H4 (cell line): ENCODE results near the gene LIPC. TPM values are rescaled to one million over a fixed set of nuclear protein-coding genes. Genes with fewer than 3 reads are reported as not detected.
A peak's percentile ranks its signal among the peaks of the same experiment; 100 is the strongest.

Source experiments
- DNase-seq: peaks from one replicate; pipeline ENCODE4 v3.0.0-alpha.2; 2015; ENCODE audit warnings: low spot score
- total RNA-seq: library from RNA; depleted of rRNA; stranded (reverse); fragments of >200 nt; shearing (Covaris generic); gene quantifications from 2 replicates; pipeline ENCODE4 v1.2.3, GENCODE V29; 2014

LIPC gene
- total RNA-seq, 1 experiment from 2014 or later, result 0.43 TPM

- no peak for DNase-seq
Observed at GRCh38 chr15:58517682-58518525, 86.1 kb downstream of the LIPC start.

DNA sequence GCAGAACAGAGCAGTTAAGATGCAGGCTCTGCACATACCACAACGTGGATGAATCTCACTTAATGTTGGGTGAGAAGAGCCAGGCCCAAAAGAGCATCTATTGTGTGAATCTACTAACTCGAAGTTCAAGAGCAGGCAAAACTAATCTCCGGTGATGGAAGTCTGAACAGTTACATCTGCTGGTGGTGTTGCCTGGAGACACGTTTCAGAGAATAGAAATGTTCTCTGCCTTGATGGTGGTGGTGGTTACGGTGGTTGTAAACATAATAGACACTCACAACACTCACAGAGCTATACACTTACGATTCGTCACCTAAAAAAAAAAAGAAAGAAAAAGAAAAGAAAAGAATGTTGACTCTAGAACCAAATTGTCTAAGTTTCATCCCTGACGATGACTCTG, 86.8 kb downstream of the LIPC start:
- DNase-seq, result no peak

- no peak for DNase-seq
Observed at GRCh38 chr15:58519516-58519915, 87.7 kb downstream of the LIPC start.

DNA sequence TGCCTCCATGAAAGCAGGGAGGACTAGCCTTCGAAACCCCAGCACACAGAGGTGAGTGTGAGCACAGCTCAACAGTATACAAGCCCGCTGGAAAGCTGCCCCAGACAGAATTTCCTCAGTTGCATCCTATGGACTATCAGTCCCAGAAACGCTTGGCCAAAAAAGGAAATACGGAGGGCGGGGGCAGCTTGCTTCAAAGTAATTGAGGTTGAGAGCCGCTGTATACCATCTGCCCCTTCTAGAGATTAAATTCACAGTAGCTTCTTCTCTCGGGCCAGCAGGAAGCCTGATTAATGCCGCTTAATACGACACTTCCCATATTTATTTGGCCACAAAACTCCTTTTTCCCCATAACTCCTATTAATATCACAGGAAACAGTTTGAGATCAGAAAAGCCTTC, 88.7 kb downstream of the LIPC start:
- no peak for DNase-seq

DNA sequence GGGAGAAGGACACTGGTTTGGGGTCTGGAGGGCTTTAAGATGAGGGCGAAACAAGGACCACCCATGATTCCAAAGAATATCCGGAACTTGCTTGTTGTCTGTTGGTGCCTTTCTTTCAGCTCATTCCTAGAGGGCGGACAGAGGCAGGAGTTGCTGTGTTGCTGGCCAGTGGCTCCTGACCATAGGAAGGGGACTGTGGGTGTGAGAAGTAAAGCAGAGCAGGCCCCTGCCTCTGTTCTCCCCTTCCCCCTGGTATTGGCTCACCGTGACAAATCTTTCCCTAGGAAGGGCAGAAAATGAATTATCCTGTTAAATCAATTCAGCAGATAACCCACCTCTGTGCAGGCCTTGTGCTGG, 89.1 kb downstream of the LIPC start:
- DNase-seq, result no peak

DNA sequence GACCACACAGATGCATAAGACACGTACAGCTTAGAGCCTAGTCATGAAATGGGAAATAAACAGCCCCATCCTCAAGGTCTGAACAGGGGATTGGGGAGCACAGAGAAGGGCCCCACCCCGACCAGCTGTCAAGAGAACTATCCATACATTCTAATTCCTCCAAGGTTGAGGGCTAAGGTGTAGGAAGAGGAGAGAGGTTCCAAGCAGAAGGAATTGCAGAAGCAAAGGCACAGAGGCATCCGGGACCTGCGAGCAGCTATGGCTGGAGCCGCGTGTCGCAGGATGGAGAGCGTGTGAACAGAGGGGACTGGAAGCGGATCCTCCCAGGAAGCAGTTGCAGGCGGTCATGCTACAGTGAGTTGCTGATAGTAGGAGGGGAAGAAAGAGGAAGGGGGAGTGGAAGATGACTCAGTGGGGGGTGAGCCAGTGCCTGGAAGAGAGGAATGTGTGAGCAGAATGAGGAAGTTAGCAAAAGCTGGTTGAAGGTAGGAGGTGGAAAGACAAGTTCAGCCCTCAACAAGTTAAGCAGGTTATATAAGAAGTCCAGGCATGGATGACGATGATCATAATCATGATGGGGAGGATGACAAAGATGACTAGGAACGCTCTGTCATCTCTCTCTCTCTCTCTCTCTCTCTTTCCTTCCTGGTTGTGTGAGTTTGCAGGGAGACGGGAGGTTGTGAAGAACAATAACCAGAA, 89.7 kb downstream of the LIPC start:
- DNase-seq, result peak; percentile 53

DNA sequence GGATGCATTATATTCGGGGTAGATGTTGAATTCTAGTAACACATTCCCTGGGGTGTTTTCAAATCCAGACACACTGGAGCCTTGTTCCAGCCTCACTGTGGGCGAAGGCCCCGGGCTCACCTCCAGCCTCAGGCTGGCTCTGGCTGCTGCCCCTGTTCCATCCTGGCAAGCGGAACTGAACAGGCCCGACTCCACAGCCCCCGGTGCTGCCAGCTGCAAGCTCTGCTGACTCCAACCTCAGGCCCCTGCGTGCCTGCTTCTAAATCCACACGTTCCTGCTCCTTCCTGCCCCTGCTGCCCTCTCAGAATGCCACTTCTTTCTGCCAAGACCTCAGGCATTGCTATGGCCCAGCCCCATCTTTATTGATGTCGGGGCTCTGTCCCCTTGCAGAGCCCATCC, 90.6 kb downstream of the LIPC start:
- DNase-seq, result no peak

- DNase-seq, result no peak
Observed at GRCh38 chr15:58522865-58523264, 91.1 kb downstream of the LIPC start.

DNA sequence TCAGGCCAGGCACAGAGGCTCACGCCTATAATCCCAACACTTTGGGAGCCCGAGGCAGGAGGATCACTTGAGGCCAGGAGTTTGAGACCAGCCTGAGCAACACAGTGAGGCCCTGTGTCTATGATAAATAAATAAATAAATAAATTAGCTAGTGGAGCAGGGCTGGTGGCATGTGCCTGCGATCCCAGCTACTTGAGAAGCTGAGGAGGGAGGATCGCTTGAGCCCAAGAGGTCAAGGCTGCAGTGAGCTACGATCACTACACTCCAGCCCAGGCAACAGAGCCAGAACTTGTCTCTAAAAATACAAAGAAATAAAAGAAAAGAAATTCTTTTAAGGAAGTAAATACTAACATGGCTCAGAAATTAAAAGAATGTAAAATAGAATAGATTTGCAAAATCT, 91.8 kb downstream of the LIPC start:
- no peak for DNase-seq

DNA sequence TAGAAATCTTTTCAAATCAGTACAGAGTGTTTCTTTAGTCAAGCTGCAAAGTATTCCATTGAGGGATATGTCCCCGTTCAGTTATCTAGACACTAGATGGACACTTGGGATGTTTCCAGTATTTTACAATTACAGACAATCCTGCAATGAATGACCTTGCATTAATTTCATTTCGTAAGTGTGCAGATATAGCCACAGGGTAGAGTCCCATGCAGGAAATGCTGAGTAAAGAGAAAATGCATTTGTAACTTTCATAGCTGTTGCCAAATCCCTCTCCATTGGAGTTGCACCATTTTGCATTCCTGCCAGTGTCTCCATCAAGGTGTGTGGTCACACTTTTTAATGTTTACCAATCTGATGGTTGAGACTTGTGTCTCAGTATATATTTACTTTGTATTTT, 92.5 kb downstream of the LIPC start:
- DNase-seq, result no peak

DNA sequence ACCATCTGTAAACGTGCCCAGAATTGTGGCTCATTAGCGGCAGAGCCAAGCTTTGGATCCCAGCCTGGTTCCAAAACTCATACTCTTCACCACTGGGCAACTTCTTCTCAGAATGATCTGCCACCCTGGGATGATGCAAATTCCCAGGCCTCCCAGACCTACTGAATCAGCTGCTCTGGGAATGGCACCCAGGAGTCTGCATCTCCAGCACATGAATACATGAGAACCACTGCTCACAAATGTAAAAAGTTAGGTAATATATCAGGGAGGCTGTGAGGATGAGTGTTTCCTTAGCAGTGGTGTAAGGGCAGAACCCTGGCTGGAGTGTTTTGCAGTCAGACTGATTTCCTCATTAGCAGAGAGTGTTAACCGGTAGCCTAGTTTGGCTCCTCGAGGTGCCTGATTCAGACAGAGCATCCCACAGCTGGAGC, 94.2 kb downstream of the LIPC start:
- DNase-seq, result no peak

GRCh38 chr15:58526647-58527192, 94.9 kb downstream of the LIPC start:
- no peak for DNase-seq

GRCh38 chr15:58527573-58528187, 95.9 kb downstream of the LIPC start:
- no peak for DNase-seq

- no peak for DNase-seq
Observed at GRCh38 chr15:58528188-58528870, 96.5 kb downstream of the LIPC start.

DNA sequence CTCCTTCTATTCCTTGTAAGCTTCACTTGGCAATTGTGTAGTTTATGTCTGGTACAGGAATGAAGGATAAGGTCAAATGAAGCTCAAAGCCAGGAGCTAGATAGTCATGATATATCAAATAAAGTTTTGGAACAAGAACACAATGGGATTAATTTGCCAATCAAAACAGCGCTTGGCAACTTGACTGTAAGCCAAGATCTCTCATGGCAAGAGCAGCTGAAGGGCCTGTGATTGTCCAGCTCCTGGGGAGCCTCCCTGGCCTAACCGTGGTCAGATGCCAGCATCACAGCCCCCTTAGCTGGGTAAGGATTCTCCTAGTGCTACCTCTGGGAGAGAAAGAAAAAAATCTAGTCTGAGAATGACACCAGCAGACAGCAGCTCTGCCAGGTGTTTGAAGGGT, 97.2 kb downstream of the LIPC start:
- no peak for DNase-seq

DNA sequence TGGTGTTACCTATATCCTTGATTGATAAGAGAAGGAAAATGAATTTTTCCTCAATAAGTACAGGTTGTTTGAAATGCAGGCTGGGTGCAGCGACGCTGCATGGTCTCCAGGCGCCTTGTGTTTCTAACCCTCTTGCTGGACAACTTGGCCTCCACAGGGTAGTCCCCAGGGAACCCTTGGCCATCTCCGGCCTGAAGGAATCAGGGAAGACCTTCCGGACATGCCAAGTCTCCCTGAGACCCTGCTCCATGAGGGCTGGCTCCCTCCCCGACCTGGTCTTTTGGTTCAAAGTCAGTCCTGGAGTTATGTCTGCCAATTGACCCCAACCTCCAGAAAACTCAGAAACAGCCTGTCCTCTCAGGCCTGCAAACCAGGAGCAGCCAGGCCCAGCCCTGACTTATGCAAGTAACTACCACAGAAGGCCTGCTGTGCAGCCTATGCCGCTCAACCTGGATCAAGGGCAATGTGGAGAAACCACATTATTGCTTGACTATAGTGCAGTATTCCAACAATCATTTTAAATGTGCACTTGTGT, 98.3 kb downstream of the LIPC start:
- DNase-seq, result no peak

GRCh38 chr15:58532126-58532525, 100.3 kb downstream of the LIPC start:
- no peak for DNase-seq

DNA sequence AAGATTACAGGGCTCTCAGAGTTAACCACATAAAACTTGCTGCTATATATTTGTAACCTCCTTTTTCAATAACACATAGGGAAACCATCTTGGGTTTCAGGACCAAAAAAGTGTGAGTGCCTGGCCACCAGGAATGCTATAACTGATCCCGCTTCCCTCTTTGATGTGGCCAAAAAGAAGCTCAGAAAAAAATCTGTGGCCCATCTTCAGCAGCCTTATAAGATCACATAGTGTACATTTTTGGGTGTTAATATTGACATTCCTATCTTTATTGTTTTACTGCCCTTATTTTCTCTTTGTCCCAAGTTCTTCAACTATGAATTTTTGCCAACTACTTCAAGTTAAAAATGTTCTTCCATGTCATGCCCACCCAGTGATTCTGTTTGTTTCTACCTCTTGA, 102.8 kb downstream of the LIPC start:
- DNase-seq, result no peak

DNA sequence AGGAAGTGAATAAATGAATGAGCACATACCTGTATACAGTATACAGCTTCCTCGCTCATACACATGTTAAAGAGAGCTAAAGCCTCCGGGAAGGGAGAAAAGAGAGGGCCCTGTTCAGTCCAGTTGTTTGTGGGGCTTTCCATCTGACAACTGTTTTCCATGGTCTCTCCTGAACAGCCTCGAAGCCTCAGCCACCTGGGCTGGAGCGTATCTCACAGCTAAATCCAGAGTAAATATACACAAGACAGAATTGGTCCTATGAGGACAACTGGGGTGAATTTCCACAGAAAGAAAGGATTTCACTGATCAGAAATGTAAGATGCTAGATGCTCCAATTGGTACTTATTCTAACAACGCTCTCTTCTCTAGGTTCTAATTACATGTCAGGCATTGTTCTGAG, 103.5 kb downstream of the LIPC start:
- DNase-seq, result no peak

GRCh38 chr15:58535894-58536293, 104.1 kb downstream of the LIPC start:
- DNase-seq, result no peak

DNA sequence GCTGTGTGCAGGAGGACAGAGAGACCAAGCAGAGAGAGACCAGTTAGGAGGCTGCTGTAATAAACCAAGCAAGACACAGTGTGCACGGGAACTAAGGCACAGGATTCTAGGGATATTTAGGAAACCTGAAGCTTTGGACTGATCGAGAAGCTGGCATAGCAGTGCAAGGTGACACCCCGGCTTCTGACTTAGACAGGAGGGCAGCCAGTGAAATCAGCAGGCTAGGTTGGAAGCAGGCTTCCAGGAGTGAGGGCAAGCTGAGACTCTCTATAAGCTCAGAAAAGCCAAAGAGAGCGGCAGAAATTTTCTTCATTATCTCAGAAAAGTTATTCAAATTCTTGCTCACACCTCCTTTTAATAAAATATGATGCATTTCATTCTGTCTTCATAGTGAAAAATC, 104.6 kb downstream of the LIPC start:
- no peak for DNase-seq

GRCh38 chr15:58537033-58537432, 105.2 kb downstream of the LIPC start:
- no peak for DNase-seq
